ENCODE results near the gene NR1I3.
A peak's percentile ranks its signal among the peaks of the same experiment; 100 is the strongest.

- TF ChIP-seq EZH2 (IDR thresholded peaks at IDR 0.05): no peak
- peak; percentile 100 for TF ChIP-seq POLR2AphosphoS5 (IDR thresholded peaks at IDR 0.05; ENCODE audit: borderline replicate concordance, low read depth, low read length)
- TF ChIP-seq FOXP2 (optimal IDR thresholded peaks at IDR 0.05; ENCODE audit: control extremely low read depth, extremely low read length, insufficient read depth): no peak
Measured at GRCh38 chr1:161198897-161199431, 39.0 kb downstream of the NR1I3 start, which contains the start of gene ADAMTS4.
